H9 (cell line): ENCODE measurements around the gene CCND2. TPM values are rescaled to one million over a fixed set of nuclear protein-coding genes. Genes with fewer than 3 reads are reported as not detected.

Experiments
- DNase-seq: peaks from one replicate; pipeline ENCODE4 v3.0.0-alpha.2; 2017
- H2AFZ ChIP-seq: one replicate; pipeline ENCODE4 v1.6.1; 2013; ENCODE audit warnings: mild to moderate bottlenecking, low read length, control low read depth, moderate library complexity
- H2AK5ac ChIP-seq: 2 replicates; pipeline ENCODE4 v1.6.1; 2013; ENCODE audit warnings: low read length, control low read depth, mixed read lengths; ENCODE audit not compliant: insufficient read length
- H2BK120ac ChIP-seq: one replicate; pipeline ENCODE4 v1.6.1; 2013; ENCODE audit warnings: low read depth, mild to moderate bottlenecking, low read length, control low read depth, inconsistent platforms; ENCODE audit not compliant: poor library complexity, severe bottlenecking
- H2BK12ac ChIP-seq: 2 replicates; pipeline ENCODE4 v1.6.1; 2013; ENCODE audit warnings: low read length, control low read depth, mixed read lengths, low read depth; ENCODE audit not compliant: insufficient read length
- H2BK15ac ChIP-seq: 2 replicates; pipeline ENCODE4 v1.6.1; 2013; ENCODE audit warnings: low read depth, low read length, control low read depth
- H2BK20ac ChIP-seq: one replicate; pipeline ENCODE4 v1.6.1; 2013; ENCODE audit warnings: low read depth, mild to moderate bottlenecking, low read length, control low read depth, inconsistent platforms; ENCODE audit not compliant: poor library complexity, severe bottlenecking
- H2BK5ac ChIP-seq: 2 replicates; pipeline ENCODE4 v1.6.1; 2013; ENCODE audit warnings: low read length, control low read depth, mixed read lengths; ENCODE audit not compliant: insufficient read length
- H3K14ac ChIP-seq: 2 replicates; pipeline ENCODE4 v1.6.1; 2013; ENCODE audit warnings: low read length, control low read depth; ENCODE audit not compliant: insufficient read depth
- H3K18ac ChIP-seq: 2 replicates; pipeline ENCODE4 v1.6.1; 2013; ENCODE audit warnings: low read depth, mild to moderate bottlenecking, mixed read lengths, low read length, control low read depth; ENCODE audit not compliant: insufficient read length
- H3K23ac ChIP-seq: 2 replicates; pipeline ENCODE4 v1.6.1; 2013; ENCODE audit warnings: low read length, control low read depth, mixed read lengths, low read depth; ENCODE audit not compliant: insufficient read length
- H3K23me2 ChIP-seq: 2 replicates; pipeline ENCODE4 v1.6.1; 2013; ENCODE audit warnings: low read depth, mild to moderate bottlenecking, mixed read lengths, low read length, control low read depth; ENCODE audit not compliant: insufficient read length, poor library complexity, severe bottlenecking
- H3K27ac ChIP-seq: 2 replicates; pipeline ENCODE4 v1.5.1; 2013; ENCODE audit warnings: low read length, control low read depth, mixed read lengths, low read depth; ENCODE audit not compliant: insufficient read length
- H3K27me3 ChIP-seq: 2 replicates; pipeline ENCODE4 v1.6.1; 2013; ENCODE audit warnings: low read length, control low read depth, inconsistent platforms; ENCODE audit not compliant: insufficient read depth
- H3K4ac ChIP-seq: 2 replicates; pipeline ENCODE4 v1.6.1; 2013; ENCODE audit warnings: low read depth, mild to moderate bottlenecking, control low read depth, inconsistent platforms, low read length, moderate library complexity
- H3K4me1 ChIP-seq: 2 replicates; pipeline ENCODE4 v1.6.1; 2013; ENCODE audit warnings: low read length, control low read depth, inconsistent platforms; ENCODE audit not compliant: insufficient read depth
- H3K4me2 ChIP-seq: 2 replicates; pipeline ENCODE4 v1.6.1; 2013; ENCODE audit warnings: low read length, control low read depth, mixed read lengths; ENCODE audit not compliant: insufficient read length, insufficient read depth
- H3K56ac ChIP-seq: 2 replicates; pipeline ENCODE4 v1.6.1; 2013; ENCODE audit warnings: low read depth, mild to moderate bottlenecking, mixed read lengths, low read length, control low read depth; ENCODE audit not compliant: insufficient read length
- H3K79me1 ChIP-seq: 2 replicates; pipeline ENCODE4 v1.6.1; 2013; ENCODE audit warnings: low read depth, mild to moderate bottlenecking, moderate library complexity, low read length, control low read depth, inconsistent platforms; ENCODE audit not compliant: insufficient read depth, poor library complexity, severe bottlenecking
- H3K79me2 ChIP-seq: 2 replicates; pipeline ENCODE4 v1.6.1; 2013; ENCODE audit warnings: low read length, control low read depth, inconsistent platforms; ENCODE audit not compliant: insufficient read depth
- H3K9ac ChIP-seq: 2 replicates; pipeline ENCODE4 v1.6.1; 2013; ENCODE audit warnings: low read length, control low read depth, mixed read lengths; ENCODE audit not compliant: insufficient read length; ENCODE audit errors: extremely low read depth
- H3K9me3 ChIP-seq: one replicate; pipeline ENCODE4 v1.6.1; 2013; ENCODE audit warnings: low read depth, low read length, inconsistent platforms; ENCODE audit not compliant: control insufficient read depth
- H3T11ph ChIP-seq: one replicate; pipeline ENCODE4 v1.6.1; 2013; ENCODE audit warnings: mild to moderate bottlenecking, low read length, control low read depth, inconsistent platforms
- H4K20me1 ChIP-seq: one replicate; pipeline ENCODE4 v1.6.1; 2013; ENCODE audit not compliant: control insufficient read depth, insufficient read length, insufficient read depth
- H4K5ac ChIP-seq: 2 replicates; pipeline ENCODE4 v1.6.1; 2013; ENCODE audit warnings: low read depth, mild to moderate bottlenecking, mixed read lengths, low read length, control low read depth; ENCODE audit not compliant: insufficient read length
- H4K8ac ChIP-seq: replicated peaks from 2 replicates; pipeline ENCODE4 v1.6.1; 2013; ENCODE audit warnings: low read length, control low read depth, mixed read lengths, low read depth; ENCODE audit not compliant: insufficient read length
- H4K91ac ChIP-seq: 2 replicates; pipeline ENCODE4 v1.6.1; 2013; ENCODE audit warnings: low read depth, mild to moderate bottlenecking, moderate library complexity, mixed read lengths, low read length, control low read depth; ENCODE audit not compliant: insufficient read length
- H3K27ac Mint-ChIP-seq, 3 experiments: 2 replicates in 2 of 3; 3 replicates in 1 of 3; pipeline ENCODE4 v1.8.0; 2020 to 2021; ENCODE audit warnings: mixed read lengths in 3 of 3, mild to moderate bottlenecking in 1 of 3, moderate library complexity in 1 of 3
- H3K27me3 Mint-ChIP-seq: 2 replicates; pipeline ENCODE4 v1.8.0; 2021; ENCODE audit warnings: low read depth, mild to moderate bottlenecking, moderate library complexity, mixed read lengths
- H3K36me3 Mint-ChIP-seq, 3 experiments: 2 replicates in 2 of 3; 3 replicates in 1 of 3; pipeline ENCODE4 v1.8.0; 2020 to 2021; ENCODE audit warnings: low read depth in 3 of 3, mixed read lengths in 3 of 3; ENCODE audit not compliant: insufficient read depth in 1 of 3
- H3K4me1 Mint-ChIP-seq, 2 experiments: 2 replicates each; pipeline ENCODE4 v1.8.0; 2020; ENCODE audit warnings: mixed read lengths in 2 of 2
- H3K4me3 Mint-ChIP-seq, 2 experiments: 2 replicates in 1 of 2; 3 replicates in 1 of 2; pipeline ENCODE4 v1.8.0; 2020 to 2021; ENCODE audit warnings: mild to moderate bottlenecking in 2 of 2, mixed read lengths in 2 of 2, moderate library complexity in 1 of 2
- H3K9me3 Mint-ChIP-seq, 2 experiments: 2 replicates in 1 of 2; 3 replicates in 1 of 2; pipeline ENCODE4 v1.8.0; 2020; ENCODE audit warnings: mild to moderate bottlenecking in 2 of 2, mixed read lengths in 2 of 2, moderate library complexity in 1 of 2
- CTCF ChIP-seq: fragments of 200-600 bp; sonication (generic); conservative IDR thresholded peaks from 3 replicates; pipeline ENCODE4 v1.8.0; 2021; ENCODE audit warnings: antibody characterized with exemption, mild to moderate bottlenecking
- WGBS: extraction: QIAGEN DNeasy Blood & Tissue Kit; methylation state at CpG from one replicate; pipeline ENCODE4 v1.1.7; 2013; ENCODE audit warnings: missing lambda C conversion rate, low lambda C conversion rate, mixed read lengths; ENCODE audit not compliant: insufficient read length; ENCODE audit errors: extremely low coverage; 5-methylcytosine and 5-hydroxymethylcytosine counted together
- total RNA-seq: library from RNA; stranded (reverse); gene quantifications from 2 replicates; pipeline ENCODE4 v1.2.1, GENCODE V29; 2021

Gene CCND2
- total RNA-seq, 1 experiment from 2014 or later: 104 TPM

- Histone ChIP-seq H2BK15ac (no peak overlapping the region), H3K79me2 (no peaks in the 10 kb centered on the region), H3K79me1 (peaks cover 4% of the 10 kb centered on the region), H4K20me1 (no peaks in the 10 kb centered on the region), H2BK5ac (no peak overlapping the region), H2BK20ac (no peak overlapping the region), H3K27ac (no peak overlapping the region), H3K18ac (no peak overlapping the region), H3K9ac (no peak overlapping the region), H3K23ac (no peak overlapping the region), H3T11ph (no peak overlapping the region), H2BK120ac (no peak overlapping the region), H2BK12ac (no peak overlapping the region), H3K4me1 (no peaks in the 10 kb centered on the region; the same call in 1 of the 2 replicates), H2AK5ac (no peak overlapping the region), H3K4me2 (no peak overlapping the region), H3K9me3 (no peaks in the 10 kb centered on the region), H3K14ac (no peak overlapping the region), H4K91ac (no peak overlapping the region), H3K23me2 (no peaks in the 10 kb centered on the region), H4K5ac (no peak overlapping the region), H3K4ac (no peak overlapping the region), H3K56ac (no peak overlapping the region), H3K27me3 (no peaks in the 10 kb centered on the region), H2AFZ (no peak overlapping the region), H4K8ac (no peak overlapping the region)
- no CpG with 5 or more reads among the region's 11 CpGs for whole genome bisulfite sequencing
- no peak for TF ChIP-seq CTCF
- Mint-ChIP-seq H3K9me3 (no peaks in the 10 kb centered on the region), H3K4me1 (peaks cover 9% of the 10 kb centered on the region in 2 experiments), H3K4me3 (no peak overlapping the region), H3K27me3 (no peaks in the 10 kb centered on the region), H3K27ac (peak overlapping the region in 1 of 3 experiments; percentile 74; a peak in 1 of 7 replicates), H3K36me3 (peaks cover 36 to 80% (median 68%) of the 10 kb centered on the region in 3 experiments)
- DNase-seq: no peak
Observed at GRCh38 chr12:4301932-4302501, 28.5 kb downstream of the CCND2 start.
